Renal cortical epithelial cell (primary cell): ENCODE data around the gene PCGF1. TPM values are rescaled to one million over a fixed set of nuclear protein-coding genes. Genes with fewer than 3 reads are reported as not detected.

Source experiments
- DNase-seq: peaks from one replicate; pipeline ENCODE4 v3.0.0-alpha.2; 2011; ENCODE audit warnings: low read depth
- total RNA-seq: library from RNA; depleted of rRNA; stranded (reverse); fragments of >200 nt; gene quantifications from 2 replicates; pipeline ENCODE4 v1.2.3, GENCODE V29; 2014

Gene PCGF1
- total RNA-seq, 1 donor from 2014 or later, result 20.7 TPM

GRCh38 chr2:74536166-74536950 is 28.9 kb upstream of the PCGF1 start:
- DNase-seq, result no peak

- DNase-seq, result no peak
Measured at GRCh38 chr2:74535440-74535965, 28.0 kb upstream of the PCGF1 start.

GRCh38 chr2:74534411-74534810 is 26.9 kb upstream of the PCGF1 start:
- DNase-seq, result no peak

- DNase-seq, result no peak
Measured at GRCh38 chr2:74533464-74533863, 26.0 kb upstream of the PCGF1 start.

GRCh38 chr2:74532222-74532621 is 24.7 kb upstream of the PCGF1 start:
- peak; percentile 74 for DNase-seq

GRCh38 chr2:74531666-74532065 is 24.2 kb upstream of the PCGF1 start:
- no peak for DNase-seq

GRCh38 chr2:74530239-74531187 is 23.0 kb upstream of the PCGF1 start:
- DNase-seq, result no peak

- peak; percentile 97 for DNase-seq
Measured at GRCh38 chr2:74529357-74530238, 22.1 kb upstream of the PCGF1 start, which contains the start of the genes AUP1 and HTRA2. AUP1 (minus strand) TSS chr2:74529706; CDS start chr2:74529629, 77 bp downstream. HTRA2 (plus strand) TSS chr2:74529933; CDS start chr2:74530007, 74 bp downstream.

GRCh38 chr2:74528600-74529356 is 21.3 kb upstream of the PCGF1 start:
- DNase-seq, result no peak

- DNase-seq, result no peak
Measured at GRCh38 chr2:74527741-74528140, 20.2 kb upstream of the PCGF1 start.

- DNase-seq, result no peak
Measured at GRCh38 chr2:74526649-74527230, 19.2 kb upstream of the PCGF1 start.

- DNase-seq, result no peak
Measured at GRCh38 chr2:74525717-74526648, 18.5 kb upstream of the PCGF1 start, which contains the start of gene DQX1. DQX1 (minus strand) TSS chr2:74526231; CDS start chr2:74525729, 502 bp downstream.

GRCh38 chr2:74524955-74525716 is 17.6 kb upstream of the PCGF1 start:
- DNase-seq, result no peak

- DNase-seq, result no peak
Measured at GRCh38 chr2:74524005-74524404, 16.5 kb upstream of the PCGF1 start.

- DNase-seq, result no peak
Measured at GRCh38 chr2:74522516-74522915, 15.0 kb upstream of the PCGF1 start.

- DNase-seq, result no peak
Measured at GRCh38 chr2:74516650-74517049, 9.2 kb upstream of the PCGF1 start.

- no peak for DNase-seq
Measured at GRCh38 chr2:74515981-74516633, 8.6 kb upstream of the PCGF1 start.
